Measurements from ENCODE around the gene SMARCAL1. TPM values are rescaled to one million over a fixed set of nuclear protein-coding genes. Genes with fewer than 3 reads are reported as not detected.
A peak's percentile ranks its signal among the peaks of the same experiment; 100 is the strongest.

Gene SMARCAL1
- total RNA-seq, 1 experiment from 2014 or later = 26.4 TPM

- DNase-seq (ENCODE audit: low read depth, low spot score) (no peak), ATAC-seq (peak; percentile 90)
- POLR2A ChIA-PET = no interaction called here
- H3K4me3 ChIP-seq (ENCODE audit: low read depth in 2 of 2, low read length in 2 of 2) = no peak overlapping the region
- TF ChIP-seq CTCF (IDR thresholded peaks at IDR 0.05) (no peak), REST (IDR thresholded peaks at IDR 0.05; ENCODE audit: insufficient read depth in 1 of 2, low read depth in 2 of 2, low read length in 1 of 2) (no peak), SIN3A (IDR thresholded peaks at IDR 0.05; ENCODE audit: borderline replicate concordance, insufficient read depth, low read depth, low read length) (no peak), POLR2AphosphoS5 (IDR thresholded peaks at IDR 0.05; ENCODE audit: low read depth, low read length) (no peak), TCF7L2 (IDR thresholded peaks at IDR 0.05; ENCODE audit: low read depth, low read length) (no peak)
- CTCF ChIA-PET = no interaction called here
- BruUV-seq (replicated peaks) = no TSS peak
- H3K4me1 ChIP-seq (ENCODE audit: control insufficient read depth, insufficient read depth, low read length) = no peaks in the 10 kb centered on the region
- H3K36me3 ChIP-seq (ENCODE audit: control insufficient read depth, insufficient read depth, low read length) = peaks cover 9% of the 10 kb centered on the region
- no peaks in the 10 kb centered on the region for H3K27me3 ChIP-seq (ENCODE audit: control insufficient read depth, insufficient read depth, low read length)
- no peaks in the 10 kb centered on the region for H3K9me3 ChIP-seq (ENCODE audit: control insufficient read depth, insufficient read depth, low read depth, low read length)
- intact Hi-C loops (cut with micrococcal nuclease; ENCODE audit: unreplicated experiment) = no loop called here
- in situ Hi-C loops (cut with HindIII; ENCODE audit: low pct_unique_long_range_greater_than_20kb, low sequenced_read_pairs) = no loop called here
- H3K27ac ChIP-seq (ENCODE audit: low read length) = no peak overlapping the region
Measured at GRCh38 chr2:216478151-216478550, 65.9 kb downstream of the SMARCAL1 start.

- Histone ChIP-seq H3K27me3 (ENCODE audit: control insufficient read depth, insufficient read depth, low read length) (no peaks in the 10 kb centered on the region), H3K4me3 (ENCODE audit: low read depth in 2 of 2, low read length in 2 of 2) (no peak overlapping the region), H3K27ac (ENCODE audit: low read length) (no peak overlapping the region), H3K36me3 (ENCODE audit: control insufficient read depth, insufficient read depth, low read length) (peaks cover 9% of the 10 kb centered on the region), H3K4me1 (ENCODE audit: control insufficient read depth, insufficient read depth, low read length) (no peaks in the 10 kb centered on the region), H3K9me3 (ENCODE audit: control insufficient read depth, insufficient read depth, low read depth, low read length) (no peaks in the 10 kb centered on the region)
- ChIA-PET POLR2A (interaction anchor here (0.6 kb wide), 1 partner anchor 1326 kb away, joined by 3 read pairs; no protein-coding TSS in a partner anchor), CTCF (no interaction called here)
- intact Hi-C loops (cut with micrococcal nuclease; ENCODE audit: unreplicated experiment) (no loop called here), in situ Hi-C loops (cut with HindIII; ENCODE audit: low pct_unique_long_range_greater_than_20kb, low sequenced_read_pairs) (no loop called here)
- DNase-seq (ENCODE audit: low read depth, low spot score) = no peak
- BruUV-seq (replicated peaks) = no TSS peak
- ATAC-seq = no peak
- TF ChIP-seq CTCF (IDR thresholded peaks at IDR 0.05) (no peak), REST (IDR thresholded peaks at IDR 0.05; ENCODE audit: insufficient read depth in 1 of 2, low read depth in 2 of 2, low read length in 1 of 2) (no peak), SIN3A (IDR thresholded peaks at IDR 0.05; ENCODE audit: borderline replicate concordance, insufficient read depth, low read depth, low read length) (no peak), TCF7L2 (IDR thresholded peaks at IDR 0.05; ENCODE audit: low read depth, low read length) (no peak), POLR2AphosphoS5 (IDR thresholded peaks at IDR 0.05; ENCODE audit: low read depth, low read length) (no peak)
Measured at GRCh38 chr2:216478791-216479190, 66.5 kb downstream of the SMARCAL1 start.
